Body of pancreas (tissue), 4 donors: Measurements from ENCODE around the gene CCDC184.

ENCODE experiments used
- POLR2A ChIP-seq, 3 donors: fragments of 450-650 bp; IDR thresholded peaks; one replicate each; pipeline ENCODE4 v1.6.1; 2016; ENCODE audit warnings: antibody characterized with exemption in 3 of 3, mild to moderate bottlenecking in 2 of 3
- TF ChIP-seq, protein P1 (sequence below), 7 experiments: fragments of 450-650 bp in 4 of 7; fragments of 200-600 bp in 3 of 7; sonication (generic) in 3 of 7; IDR thresholded peaks; one replicate each; pipeline ENCODE4 v1.5.1; 2016 to 2019; ENCODE audit warnings: antibody characterized with exemption in 7 of 7

DNA sequence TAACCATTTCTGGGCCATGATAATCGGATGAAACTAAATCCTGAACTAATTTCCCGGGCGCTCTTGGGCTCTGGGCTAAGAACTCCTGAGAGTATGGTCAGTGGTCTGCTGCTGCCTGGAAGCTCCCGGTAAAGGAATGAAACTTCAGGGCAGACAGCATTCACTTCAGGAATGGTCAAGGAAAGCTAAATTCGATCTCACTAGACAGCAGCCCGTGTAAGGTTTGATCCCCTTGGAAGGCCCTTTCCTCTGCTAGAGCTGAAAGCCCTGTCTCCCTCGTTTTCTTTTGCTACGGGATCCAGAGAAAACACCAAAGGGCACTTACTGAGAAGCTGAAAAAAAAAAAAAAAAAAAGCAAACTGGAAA, 26.8 kb upstream of the CCDC184 start:
- no peak for TF ChIP-seq POLR2A (IDR thresholded peaks at IDR 0.05)
- TF ChIP-seq, protein P1, sequence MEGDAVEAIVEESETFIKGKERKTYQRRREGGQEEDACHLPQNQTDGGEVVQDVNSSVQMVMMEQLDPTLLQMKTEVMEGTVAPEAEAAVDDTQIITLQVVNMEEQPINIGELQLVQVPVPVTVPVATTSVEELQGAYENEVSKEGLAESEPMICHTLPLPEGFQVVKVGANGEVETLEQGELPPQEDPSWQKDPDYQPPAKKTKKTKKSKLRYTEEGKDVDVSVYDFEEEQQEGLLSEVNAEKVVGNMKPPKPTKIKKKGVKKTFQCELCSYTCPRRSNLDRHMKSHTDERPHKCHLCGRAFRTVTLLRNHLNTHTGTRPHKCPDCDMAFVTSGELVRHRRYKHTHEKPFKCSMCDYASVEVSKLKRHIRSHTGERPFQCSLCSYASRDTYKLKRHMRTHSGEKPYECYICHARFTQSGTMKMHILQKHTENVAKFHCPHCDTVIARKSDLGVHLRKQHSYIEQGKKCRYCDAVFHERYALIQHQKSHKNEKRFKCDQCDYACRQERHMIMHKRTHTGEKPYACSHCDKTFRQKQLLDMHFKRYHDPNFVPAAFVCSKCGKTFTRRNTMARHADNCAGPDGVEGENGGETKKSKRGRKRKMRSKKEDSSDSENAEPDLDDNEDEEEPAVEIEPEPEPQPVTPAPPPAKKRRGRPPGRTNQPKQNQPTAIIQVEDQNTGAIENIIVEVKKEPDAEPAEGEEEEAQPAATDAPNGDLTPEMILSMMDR (IDR thresholded peaks at IDR 0.05), result no peak
